Kasumi-1 (cell line): ENCODE measurements around the gene IL1RL2.

Experiments used
- DNase-seq, 2 experiments: peaks; one replicate each; lab custom pipeline; 2025; lab: John Stamatoyannopoulos, UW

The IL1RL2 gene

GRCh38 chr2:102238778-102239177 lies 52.0 kb downstream of the IL1RL2 start:
- DNase-seq = no peak

GRCh38 chr2:102239344-102239743 lies 52.5 kb downstream of the IL1RL2 start:
- no peak for DNase-seq

- DNase-seq = peak; percentile 82 to 88
Measured at GRCh38 chr2:102240640-102241370, 54.0 kb downstream of the IL1RL2 start.

GRCh38 chr2:102241616-102242305 lies 54.9 kb downstream of the IL1RL2 start:
- DNase-seq = no peak

- DNase-seq = no peak
Measured at GRCh38 chr2:102245266-102246151, 58.7 kb downstream of the IL1RL2 start.

- DNase-seq = no peak
Measured at GRCh38 chr2:102250278-102250821, 63.5 kb downstream of the IL1RL2 start.

- peak; percentile 55 to 57 for DNase-seq
Measured at GRCh38 chr2:102251042-102251848, 64.4 kb downstream of the IL1RL2 start.

- no peak for DNase-seq
Measured at GRCh38 chr2:102251849-102252203, 65.0 kb downstream of the IL1RL2 start.

- no peak for DNase-seq
Measured at GRCh38 chr2:102252236-102252635, 65.4 kb downstream of the IL1RL2 start.

- no peak for DNase-seq
Measured at GRCh38 chr2:102253140-102253752, 66.4 kb downstream of the IL1RL2 start.

DNA sequence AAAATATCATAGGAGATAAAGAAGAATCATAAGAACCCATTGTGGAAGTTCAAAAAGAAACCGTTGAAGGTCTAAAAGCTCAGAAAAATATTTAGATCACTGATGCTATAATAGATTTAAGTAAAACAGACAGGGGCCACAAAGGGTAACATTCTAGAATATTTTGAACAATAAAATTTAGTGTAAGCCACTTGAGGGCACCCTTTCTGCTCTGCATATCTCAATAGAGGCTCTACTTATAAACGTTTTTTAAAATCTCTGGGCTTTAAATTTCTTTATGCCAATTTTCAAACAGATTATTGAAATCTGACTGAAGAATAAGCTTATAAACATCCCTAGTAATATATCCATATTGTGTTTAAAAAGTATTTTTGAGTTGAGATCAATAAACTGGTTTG lies 66.9 kb downstream of the IL1RL2 start:
- peak; percentile 26 to 73 for DNase-seq

DNA sequence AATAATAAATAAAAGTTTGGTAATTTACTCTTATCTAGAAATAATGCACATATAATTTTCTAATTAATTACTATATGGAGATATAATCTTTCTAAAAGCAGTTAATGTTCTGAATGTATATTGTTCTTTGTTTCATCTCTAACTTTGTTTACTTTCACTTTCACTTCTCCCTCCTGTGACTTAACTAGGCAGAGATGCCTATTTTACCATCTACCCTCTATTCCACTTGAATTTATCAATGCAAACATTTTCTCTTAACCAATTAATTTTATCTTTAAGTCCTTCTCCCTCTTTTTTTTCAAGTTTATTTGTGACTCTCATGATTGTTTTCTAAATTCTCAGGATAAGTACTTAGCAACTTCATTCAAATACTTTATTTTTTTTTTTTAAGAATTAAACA lies 69.5 kb downstream of the IL1RL2 start:
- peak; percentile 16 to 23 for DNase-seq

DNA sequence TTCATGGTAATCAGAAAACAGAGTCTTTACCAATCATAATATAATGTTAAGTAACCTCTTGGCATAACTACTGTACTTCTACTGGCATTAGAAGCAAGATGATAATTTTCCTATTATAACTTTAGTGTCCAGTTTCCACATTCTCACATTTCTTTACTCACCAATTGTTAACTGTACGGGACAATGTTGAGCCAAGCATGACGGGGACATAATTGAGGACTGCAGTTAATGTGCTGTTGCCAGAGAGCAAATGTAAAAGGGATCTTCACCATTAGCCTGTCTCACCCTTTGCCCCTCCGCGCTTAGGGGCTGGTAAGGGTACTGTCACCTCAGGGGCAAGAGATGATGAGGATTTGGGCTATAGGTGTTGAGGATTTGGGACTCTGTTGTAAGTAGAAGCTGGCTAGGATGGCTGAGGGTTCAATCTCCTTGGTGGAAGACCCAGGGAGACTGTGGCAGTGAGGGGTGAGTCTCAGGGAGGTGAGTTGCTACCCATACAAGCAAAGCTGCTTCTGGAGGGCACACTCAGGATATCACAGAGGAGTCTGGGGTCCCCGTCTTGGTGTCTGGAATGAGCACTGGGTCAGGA lies 70.1 kb downstream of the IL1RL2 start:
- DNase-seq = no peak

GRCh38 chr2:102258025-102258385 lies 71.2 kb downstream of the IL1RL2 start:
- DNase-seq = no peak

DNA sequence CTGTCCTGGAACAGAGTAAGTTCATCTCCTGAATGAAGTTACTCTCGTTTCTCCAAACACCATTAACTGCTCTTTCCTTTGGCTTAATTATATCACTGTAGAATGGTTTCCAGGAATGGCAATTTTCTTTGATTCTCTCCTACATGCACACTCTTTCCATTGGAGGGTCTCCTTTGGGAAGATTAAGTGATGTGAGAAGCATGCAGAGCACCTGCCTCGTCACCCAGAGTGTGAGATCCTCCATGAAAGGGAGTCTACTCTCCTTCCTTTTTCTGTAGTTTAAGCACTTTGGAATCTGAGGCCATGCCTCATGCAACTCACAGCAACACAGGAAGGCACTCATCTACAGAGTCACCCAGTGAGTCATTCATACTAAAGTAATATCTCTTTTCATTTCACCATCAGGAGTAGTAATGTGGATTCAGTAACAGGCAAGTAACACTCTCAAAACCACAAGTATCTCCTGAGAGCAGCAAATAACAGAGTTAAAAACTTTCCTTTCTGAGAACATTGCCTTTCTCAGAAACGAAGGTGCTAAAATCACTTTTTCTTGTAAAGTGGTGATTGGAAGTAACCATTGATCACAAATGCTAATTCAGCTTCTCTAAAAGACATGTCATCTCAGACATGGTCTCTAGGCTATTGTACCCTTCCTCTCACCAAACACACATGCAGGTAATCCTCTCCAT lies 71.7 kb downstream of the IL1RL2 start:
- DNase-seq = peak; percentile 4 to 7

- DNase-seq = no peak
Measured at GRCh38 chr2:102261467-102262135, 74.8 kb downstream of the IL1RL2 start.

DNA sequence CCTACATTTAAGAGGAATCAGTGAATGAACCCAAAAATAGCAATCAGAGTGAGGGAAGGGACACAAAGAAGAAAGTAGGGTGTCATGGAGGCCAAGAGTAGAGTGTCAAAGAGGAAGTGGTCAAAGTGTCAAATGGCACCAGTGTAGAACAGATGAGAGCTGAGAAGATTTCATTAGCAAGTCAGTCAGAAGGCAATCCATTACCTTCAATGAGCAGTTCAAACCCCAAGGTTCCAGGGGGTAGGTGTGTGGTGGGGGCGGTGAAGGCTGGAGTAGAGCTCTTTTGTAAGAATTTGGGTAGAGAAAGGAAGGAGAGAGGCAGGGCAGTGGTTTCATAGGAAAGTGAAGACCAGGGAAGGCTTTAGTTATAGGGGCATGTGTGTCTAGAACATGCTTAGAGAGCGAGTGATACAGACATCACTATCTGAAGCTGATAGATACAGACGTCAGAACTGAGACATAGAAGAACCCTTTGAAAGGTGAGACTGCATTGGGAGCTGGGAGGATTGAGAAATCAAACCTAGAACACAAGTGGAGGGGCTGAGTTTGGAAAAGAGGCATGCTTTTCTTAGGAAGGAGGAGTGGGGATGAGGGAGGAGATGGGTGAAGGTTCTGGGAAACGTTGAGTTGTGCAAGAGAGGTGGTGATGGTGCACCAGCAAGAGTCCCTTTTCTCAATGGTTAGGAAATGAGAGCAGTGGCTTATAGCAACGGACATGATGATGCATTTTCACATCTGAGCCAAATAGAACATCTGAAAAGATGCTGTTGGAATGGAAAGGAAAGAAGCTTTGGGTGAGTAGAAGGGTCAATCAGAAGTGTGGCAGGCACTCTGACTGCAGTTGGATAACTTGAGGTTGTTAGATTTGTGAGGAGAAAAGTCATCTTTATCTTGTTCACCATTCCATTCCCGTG lies 75.7 kb downstream of the IL1RL2 start:
- peak in 1 of 2 experiments; percentile 17 for DNase-seq

DNA sequence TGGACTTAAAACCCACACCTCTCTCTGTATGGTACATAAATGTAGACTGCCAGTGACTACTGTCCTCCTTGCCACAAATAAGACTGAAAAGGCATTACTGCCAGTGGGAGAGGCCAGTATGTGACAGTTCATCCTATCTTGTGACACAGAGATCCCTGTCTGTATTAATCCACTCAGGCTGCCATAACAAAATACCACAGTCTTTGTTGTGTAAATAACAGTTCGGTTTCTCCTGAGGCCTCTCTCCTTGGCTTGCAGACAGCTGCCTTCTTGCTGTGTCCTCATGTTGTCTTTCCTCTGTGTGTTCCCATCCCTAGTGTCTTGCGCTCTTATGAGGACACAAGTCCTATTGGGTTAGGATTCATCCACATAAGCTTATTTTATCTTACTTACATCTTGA lies 78.1 kb downstream of the IL1RL2 start:
- DNase-seq = no peak
